HG02885 (cell line): ENCODE measurements around the gene BTRC.
A peak's percentile ranks its signal among the peaks of the same experiment; 100 is the strongest.
"Not testable (repeated sequence)": the region's sequence is repeated elsewhere in the genome, so short reads cannot be mapped to it uniquely, and the experiment has no call there.

Source experiments
- ATAC-seq: cut with Tn5 transposase; IDR thresholded peaks from one replicate; pipeline ENCODE4 v1.9.1; 2021; ENCODE audit warnings: mild to moderate bottlenecking; ENCODE audit not compliant: unreplicated experiment, poor library complexity

The BTRC gene

GRCh38 chr10:101353692-101354327 is at the start of gene BTRC:
TSS of gene BTRC (plus strand) at chr10:101354165. CDS start at chr10:101354181, 16 bp downstream.
- ATAC-seq, result peak; percentile 95

GRCh38 chr10:101304316-101304715 is 49.6 kb upstream of the BTRC start:
- ATAC-seq, result no peak

- ATAC-seq, result no peak
These were observed 48.4 kb upstream of the BTRC start for GRCh38 chr10:101305320-101306241.

- no peak for ATAC-seq
These were observed 45.9 kb upstream of the BTRC start for GRCh38 chr10:101308051-101308450.

GRCh38 chr10:101310529-101311184 is 43.3 kb upstream of the BTRC start:
- ATAC-seq, result no peak

- no peak for ATAC-seq
These were observed 42.5 kb upstream of the BTRC start for GRCh38 chr10:101311185-101312066.

- no peak for ATAC-seq
These were observed 34.6 kb upstream of the BTRC start for GRCh38 chr10:101319241-101319915.

- no peak for ATAC-seq
These were observed 32.9 kb upstream of the BTRC start for GRCh38 chr10:101321073-101321472.

GRCh38 chr10:101322266-101323108 is 31.5 kb upstream of the BTRC start:
- no peak for ATAC-seq

GRCh38 chr10:101323495-101323894 is 30.5 kb upstream of the BTRC start:
- ATAC-seq, result no peak

GRCh38 chr10:101327454-101327853 is 26.5 kb upstream of the BTRC start:
- not testable (repeated sequence) for ATAC-seq

- no peak for ATAC-seq
These were observed 24.5 kb upstream of the BTRC start for GRCh38 chr10:101329341-101330032.

GRCh38 chr10:101330231-101330630 is 23.7 kb upstream of the BTRC start:
- no peak for ATAC-seq

GRCh38 chr10:101330631-101331225 is 23.2 kb upstream of the BTRC start:
- ATAC-seq, result no peak

GRCh38 chr10:101331956-101332355 is 22.0 kb upstream of the BTRC start:
- ATAC-seq, result no peak

GRCh38 chr10:101334259-101334658 is 19.7 kb upstream of the BTRC start:
- not testable (repeated sequence) for ATAC-seq

GRCh38 chr10:101336382-101336781 is 17.6 kb upstream of the BTRC start:
- ATAC-seq, result no peak

- ATAC-seq, result no peak
These were observed 16.1 kb upstream of the BTRC start for GRCh38 chr10:101337836-101338235.
